ENCODE measurements around the gene CRB2.

The CRB2 gene

DNA sequence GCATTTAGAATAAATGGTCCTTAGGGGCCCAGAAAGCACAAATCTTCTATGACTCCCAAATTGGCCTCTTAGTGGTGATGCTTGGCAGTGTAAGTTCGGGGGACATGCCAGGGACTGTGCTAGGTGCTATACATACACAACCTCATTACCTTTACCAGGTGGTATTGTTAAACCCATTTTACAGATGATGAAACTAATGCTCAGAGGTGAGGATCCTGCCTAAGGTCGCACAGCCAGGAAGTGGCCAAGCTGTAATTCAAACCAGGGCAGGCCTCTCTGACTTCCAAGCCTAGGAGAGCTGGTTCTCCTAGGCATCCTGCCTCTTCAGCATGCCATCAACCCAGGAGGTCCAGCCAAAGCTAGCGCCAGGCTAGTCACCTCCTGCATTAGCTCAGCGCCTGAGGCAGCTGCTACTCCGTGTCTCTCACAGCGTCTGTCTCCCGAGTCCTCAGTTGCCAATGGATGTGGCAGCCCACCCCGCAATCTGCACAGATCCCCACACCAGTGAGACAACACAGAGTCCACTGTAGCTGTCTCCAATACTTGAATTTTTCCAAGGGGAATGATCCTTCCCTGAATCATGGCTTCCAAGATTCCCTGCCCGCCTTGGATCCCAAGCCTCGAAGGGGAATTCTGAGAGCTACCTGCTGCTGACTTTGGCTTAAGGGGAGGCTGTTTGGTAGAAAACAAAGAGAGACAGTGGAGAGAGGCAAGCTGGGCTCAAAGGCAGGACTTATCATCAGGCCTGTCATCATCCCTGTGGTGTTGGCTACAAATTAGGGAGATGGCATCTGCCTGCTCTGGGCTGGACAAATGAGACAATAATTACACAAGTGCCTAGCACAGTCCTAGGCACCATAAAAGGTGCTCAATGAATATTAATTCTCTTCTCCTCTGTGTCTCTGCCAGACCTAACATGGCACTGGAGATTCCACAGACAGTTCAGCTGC, 52.6 kb downstream of the CRB2 start:
- peak; percentile 25 for DNase-seq

DNA sequence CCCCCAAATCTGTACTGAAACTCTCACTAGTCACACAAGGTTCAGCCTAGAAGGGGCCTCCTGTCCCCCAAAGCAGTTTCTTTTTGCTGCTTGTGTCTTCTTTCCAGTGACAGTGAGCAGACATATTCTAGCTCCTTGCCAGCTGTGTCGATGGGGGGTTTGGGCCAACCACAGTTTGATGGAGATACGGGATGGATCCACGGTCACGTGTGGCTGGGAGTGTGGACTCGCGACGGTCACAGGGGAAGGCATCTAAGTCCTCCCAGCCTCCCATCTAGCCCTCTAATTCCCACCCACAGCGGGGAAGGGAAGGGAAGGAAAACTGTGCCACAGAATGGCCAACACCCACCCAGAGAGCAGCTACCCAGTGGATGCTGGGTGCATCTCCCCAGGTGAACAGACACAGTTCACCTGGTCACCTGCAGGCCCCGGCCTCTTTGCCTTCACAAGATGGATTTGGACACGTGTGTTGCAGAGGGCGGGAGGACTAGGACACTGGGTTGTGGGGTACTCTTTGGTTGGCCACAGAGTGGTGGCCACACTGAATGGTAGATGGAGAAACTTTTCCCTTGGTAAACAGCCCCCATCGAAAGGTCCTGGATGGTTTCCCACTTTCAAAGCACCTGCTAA, 54.4 kb downstream of the CRB2 start:
- DNase-seq: no peak

DNA sequence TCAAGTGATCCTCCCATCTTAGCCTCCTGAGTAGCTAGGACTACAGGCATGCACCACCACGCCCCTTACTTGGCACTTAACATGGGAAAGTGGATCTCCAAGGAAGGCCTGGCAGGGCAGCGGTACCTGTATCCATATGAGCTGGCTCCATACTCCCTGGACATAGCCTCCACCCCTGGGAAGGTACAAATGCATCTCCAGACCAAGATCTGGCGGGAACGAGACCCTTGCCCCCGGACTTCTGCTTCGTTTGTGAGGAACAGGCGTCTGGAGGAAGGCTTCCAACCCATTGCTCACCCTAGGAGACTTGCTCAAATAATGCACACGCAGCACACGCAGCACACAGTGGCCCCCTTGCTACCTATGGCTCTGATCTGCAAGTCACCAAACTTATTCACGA, 55.2 kb downstream of the CRB2 start:
- DNase-seq: no peak

DNA sequence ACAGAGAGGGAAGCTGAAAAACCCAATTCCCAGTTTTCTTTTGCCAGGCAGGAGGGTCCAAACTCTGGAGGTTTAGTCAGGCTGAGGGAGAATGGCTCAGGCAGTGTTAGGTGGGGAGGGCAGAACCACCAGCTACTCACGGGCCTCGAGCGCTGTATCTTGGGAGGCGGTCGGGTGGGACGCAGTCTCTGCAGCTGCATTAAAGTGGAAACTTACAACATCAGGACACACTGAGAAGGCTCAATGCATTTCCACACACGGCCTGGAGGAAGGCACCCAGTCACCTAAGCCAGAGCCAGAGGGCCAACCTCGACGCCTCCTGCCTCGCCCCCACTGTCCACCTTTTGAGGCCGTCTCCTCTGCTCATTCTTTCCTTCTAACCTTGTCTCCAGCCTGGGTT, 55.6 kb downstream of the CRB2 start:
- no peak for DNase-seq

DNA sequence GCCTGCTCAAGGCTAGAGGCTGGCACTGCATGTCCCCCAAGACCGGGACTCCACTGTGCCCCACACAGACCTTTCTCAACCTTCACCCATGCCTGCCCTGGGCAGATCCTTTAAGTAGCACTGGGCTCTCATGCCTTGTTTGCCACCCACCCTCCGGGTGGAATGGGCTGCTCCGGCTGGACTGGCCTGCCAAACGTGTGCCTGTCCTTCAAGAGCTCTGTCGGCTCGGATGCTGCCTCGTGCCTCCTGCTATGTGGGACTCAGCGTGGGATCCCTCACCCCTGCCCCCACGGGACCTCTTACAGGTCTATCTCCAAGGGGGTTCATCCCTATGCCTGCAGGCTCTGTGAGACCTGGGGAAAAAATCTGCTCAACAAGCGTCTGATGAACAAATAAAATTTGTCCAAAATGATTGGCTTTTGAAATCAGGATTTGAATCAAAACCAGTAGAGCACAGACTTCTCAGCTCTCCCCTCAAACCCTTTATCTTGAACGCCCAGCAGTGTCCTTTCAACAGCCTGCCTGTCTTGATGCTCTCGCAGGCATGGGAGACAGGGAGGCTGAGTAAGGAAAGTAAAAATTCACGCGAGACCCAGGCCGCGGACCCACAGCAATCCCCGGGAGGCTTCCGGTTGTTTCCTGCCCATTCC, 56.3 kb downstream of the CRB2 start:
- no peak for DNase-seq

DNA sequence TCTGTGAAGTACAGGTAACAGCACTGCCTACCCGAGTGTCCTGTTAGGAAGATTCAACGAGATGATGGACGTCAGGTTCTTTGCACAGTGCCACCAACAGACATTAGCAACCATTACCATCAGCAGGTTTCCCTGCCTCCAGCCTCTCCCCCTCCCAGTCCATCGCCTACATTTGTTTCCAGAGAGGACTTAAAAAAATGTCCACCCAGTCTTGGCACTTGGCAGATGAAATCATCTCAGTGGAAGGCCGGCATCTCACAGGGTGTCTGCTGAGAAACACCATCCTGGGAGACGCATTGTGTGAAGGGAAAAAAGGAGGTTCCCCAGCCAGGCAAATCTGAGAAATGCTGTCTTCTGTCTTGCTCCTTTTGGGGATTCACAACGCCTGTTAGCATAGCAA, 58.2 kb downstream of the CRB2 start:
- no peak for DNase-seq

DNA sequence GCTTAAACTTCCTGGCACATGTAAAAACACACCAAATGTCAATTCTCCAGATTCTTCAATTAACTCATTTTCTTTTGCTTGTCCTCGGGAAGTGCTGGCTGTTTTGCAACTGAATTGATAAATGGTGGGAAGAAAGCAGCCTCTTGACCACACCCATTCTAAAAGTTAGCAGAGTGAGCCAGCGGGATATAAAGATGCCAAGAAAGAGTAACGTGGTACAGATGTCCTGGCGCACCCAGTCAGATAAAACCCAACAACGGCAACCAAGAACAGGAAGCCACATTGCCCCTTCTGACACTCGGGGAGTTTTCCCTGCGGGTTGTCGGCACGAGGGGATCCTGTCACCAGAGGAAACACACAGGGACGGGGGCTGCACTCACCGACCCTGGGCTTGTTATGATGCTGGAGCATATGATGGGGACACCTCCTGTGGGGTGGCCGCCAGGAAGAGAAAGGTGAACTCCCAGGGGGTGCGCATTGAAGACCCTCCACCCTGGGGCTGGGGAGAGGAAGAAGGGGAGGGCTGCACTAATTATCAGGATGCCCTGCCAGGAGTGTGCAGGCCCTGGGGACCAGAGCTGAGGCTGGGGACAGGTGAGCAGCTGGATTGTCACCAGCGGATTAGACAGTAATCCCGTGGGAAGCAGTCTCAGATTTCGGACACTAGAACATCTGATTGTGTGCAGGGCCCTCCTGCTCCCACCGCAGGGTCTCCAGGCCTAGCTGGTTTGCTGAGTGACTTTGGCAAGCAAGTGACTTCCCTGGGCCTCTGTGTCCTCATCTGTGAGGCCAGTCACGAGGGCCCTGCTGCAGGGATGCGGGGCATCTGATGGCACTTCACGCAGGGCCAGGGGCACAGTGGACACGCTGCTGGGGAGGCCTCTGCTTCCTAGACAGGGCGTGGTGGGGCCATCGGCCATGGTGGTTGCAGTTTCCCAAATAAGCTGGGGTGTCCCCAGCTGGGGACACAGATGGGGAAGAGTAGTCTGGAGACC, 59.2 kb downstream of the CRB2 start:
- no peak for DNase-seq

DNA sequence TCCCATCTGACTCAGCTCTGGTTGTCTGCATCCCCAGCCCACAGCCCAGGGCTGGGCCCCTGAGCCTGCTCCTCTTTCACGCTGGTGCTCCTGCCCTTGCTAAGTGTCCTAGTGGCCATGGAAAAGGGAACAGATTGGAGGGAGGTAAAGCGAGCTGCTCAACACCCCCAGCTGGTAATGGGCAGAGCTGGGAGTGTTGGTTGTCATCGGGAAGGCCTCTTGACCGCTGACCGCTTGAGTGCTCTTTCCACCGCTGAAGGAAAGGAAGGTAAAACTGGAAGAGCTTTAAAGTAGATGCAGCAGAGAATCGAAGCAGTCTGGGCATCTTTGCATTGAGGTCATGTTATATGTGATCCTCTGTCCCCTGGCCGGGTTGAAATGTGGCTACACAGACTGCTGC, 60.2 kb downstream of the CRB2 start:
- no peak for DNase-seq

DNA sequence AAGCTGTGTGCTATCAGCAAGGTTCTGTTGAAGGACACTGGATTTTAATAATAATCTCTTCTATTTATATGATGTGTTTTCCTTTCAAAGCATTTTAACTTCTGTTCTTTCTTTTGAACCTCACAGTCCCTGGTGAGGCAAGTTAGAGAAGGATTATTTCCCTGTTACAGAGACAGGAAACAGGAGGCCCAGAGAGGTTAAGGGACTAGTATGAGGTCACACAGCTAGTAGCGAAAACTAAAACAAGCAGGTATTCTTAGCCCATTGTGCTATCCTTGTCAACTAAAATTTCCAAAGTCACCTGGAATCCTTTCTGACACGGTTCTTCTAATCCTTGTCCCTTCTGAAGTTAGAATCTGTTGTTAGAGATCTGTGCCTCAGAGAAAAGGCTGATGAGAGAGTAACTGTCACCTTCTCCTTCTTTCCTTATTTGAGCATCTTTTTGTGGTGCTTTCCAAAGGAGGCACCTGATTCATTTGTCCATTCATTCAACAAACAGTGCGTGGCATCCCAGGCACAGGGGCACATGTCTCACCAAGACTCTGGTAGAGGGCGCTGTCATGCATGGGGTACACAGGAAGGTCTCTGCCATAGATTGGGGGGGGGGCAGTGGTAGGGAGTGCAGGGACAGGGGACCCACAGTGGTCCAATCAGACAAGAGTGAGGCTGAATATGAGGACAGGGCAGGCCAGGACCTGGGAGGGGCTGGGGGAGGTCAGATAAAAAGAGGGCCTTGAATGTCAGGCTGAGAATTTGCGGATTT, 61.5 kb downstream of the CRB2 start:
- DNase-seq: no peak

DNA sequence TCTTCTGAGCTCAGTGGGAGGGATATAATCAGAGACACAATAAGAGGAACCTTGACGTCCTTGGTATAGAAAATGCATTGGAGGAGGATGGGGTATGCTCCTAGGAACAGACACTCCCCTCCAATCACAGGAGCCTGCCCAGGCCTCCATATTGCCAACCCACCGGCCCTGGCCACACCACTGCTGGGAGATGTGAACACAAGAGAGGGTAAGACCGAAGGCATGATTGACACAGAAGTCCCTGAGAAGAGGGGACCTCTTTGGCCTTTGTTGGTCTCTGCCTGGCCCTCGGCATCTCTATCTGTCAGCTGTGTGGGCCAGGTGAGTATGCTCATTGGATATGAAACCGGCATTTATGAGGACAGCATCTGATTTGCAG, 62.0 kb downstream of the CRB2 start:
- no peak for DNase-seq

DNA sequence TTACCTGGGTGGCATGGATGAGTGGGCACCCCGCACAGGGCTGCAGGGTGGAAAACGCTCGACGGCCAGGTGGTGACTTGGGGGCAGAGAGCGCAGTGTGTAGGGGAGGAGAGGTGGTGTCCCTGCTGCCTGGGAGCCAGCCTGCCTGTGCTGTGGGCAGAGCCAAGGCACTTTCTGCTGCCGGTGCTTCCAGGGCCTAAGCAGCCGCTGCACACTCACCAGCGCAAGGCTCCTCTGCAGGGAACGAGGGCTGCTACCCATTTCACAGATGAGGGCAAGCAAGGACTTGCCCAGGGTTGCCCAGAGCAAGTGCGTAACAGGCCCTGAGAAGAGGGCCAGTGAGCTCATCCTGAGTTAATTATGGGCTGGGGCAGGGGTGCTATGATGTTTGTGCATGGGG, 62.5 kb downstream of the CRB2 start:
- DNase-seq: no peak

DNA sequence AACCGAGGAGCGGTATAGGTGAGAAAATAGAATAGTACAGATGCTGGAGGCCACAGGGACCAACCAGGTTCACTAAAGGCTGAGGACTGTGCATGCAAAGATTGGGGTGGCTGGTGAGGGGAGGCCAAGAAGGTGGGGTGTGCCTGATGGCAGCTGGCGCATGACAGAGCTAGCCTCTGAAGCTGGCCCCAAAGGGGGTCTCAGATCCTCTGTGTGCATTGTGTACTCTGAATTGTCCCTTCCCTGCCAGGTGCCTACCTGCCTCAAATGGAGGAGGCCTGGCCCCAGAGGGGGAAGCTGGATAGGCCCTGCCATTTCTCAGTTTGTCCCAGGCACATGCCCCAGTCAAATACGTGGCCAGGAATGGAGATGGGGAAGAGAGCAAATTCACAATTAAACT, 63.1 kb downstream of the CRB2 start:
- no peak for DNase-seq

DNA sequence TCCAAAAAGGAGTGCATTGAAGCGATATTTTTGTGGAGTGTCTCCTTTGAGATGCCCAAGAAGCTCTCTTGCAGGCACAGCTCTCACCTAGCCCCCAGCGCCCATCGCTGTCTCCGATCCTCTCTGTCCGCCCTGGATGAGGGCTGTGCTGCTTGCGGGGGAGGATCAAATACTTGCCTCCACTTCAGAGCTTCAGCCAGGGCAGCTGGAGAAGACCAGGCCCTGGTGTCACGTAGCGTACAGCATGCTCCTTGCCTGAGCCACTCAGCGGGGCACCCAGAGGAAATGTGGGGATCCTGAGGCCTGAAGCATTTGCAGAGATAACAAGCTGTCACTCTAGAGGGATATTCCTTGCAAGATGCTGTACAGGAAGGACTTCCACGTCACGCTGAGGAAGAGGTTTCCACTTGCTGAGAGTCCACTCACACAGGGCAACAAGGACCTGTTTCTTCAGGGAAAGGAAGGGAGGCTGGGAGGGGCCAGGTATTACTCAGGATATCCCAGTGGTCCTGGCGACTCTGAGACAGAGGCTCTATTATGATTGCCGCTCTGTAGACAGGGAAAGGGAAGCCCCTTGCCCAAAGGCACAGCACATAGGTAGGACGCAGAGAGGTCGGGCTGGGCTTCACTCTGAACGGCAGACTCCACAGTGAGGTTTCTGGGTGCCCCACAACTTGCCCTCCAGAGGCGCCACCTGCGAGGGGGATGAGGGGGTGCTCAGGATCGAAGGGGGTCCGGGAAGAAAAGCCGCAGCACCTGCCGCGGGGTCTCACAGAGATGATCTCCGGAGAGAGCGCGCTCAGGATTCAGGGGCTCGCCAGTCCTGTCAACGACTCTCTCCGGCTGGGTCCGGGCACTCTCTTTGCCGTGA, 64.0 kb downstream of the CRB2 start:
- no peak for DNase-seq

DNA sequence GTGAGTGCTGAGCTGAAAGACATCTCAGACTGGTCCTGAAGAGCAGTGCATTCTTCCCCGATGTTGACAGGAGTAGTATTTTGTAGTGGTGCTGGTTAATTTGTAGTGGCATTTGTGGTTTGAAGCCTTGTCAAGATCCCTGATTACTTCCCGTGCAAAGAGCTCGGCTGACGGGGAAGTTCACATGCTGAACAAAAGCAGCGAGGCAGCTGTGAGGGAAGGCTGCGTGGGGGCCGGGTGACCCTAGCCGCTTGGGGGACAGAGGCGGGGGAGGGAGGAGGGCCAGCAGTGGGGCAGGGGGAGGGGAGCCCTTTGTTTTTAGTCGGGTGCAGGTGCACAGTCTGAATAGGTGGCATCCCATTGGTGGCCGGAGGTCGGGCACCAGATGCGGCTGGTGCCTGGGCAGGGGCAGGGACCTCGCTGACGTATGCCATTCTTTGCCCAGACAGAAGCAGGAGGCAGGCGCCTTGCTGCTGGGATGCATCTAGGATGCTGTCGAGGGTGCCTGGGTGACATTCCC, 64.7 kb downstream of the CRB2 start:
- no peak for DNase-seq

DNA sequence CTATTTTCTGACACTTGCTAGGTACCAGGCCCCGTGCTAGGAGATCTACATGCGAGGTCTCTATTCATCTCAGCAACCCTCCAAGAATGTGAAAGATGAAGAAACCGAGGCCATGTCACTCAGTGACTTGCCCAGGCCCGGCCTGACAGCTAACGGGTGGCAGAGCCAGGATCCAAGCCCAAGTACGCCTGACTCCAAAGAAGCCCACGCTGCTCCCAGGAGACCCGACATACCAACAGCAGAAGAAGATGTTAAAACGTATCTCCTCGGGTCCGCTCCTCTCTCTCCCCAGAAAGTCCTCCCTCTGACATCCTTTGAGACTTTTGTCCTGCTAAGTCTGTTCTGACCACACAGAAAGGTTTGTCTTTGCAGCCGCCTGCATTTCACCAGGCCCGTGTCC, 65.2 kb downstream of the CRB2 start:
- no peak for DNase-seq

DNA sequence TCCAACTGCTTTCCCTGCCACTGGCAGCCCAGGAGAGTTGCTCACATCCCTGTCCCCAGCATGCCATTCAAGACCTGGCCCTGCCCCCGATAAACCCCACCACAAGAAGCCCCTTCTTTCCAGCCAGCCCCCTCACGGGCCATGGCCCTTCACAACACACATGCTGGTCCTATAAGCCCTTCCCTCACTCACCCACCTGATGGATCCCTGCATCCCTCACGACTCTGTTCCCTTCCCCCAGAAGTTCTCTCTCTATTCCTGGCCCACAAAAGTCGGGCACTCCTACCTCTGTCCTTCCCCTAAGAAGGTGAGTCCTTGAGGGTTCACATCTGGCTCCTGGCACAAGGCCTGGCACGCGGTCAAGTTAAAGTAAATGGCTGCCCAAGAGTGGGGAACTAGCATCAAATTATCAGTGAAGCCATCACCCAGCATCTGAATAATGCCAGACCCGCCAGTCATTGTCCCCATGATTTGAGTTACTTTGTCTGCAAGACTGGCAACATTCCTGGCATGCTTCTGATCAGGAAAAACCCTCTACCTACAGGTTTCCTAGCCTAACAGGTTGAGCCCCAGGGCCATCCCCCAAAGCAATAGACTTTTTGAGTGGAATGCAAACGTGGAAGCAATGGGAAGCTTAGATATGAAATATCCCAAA, 65.9 kb downstream of the CRB2 start:
- DNase-seq: no peak

DNA sequence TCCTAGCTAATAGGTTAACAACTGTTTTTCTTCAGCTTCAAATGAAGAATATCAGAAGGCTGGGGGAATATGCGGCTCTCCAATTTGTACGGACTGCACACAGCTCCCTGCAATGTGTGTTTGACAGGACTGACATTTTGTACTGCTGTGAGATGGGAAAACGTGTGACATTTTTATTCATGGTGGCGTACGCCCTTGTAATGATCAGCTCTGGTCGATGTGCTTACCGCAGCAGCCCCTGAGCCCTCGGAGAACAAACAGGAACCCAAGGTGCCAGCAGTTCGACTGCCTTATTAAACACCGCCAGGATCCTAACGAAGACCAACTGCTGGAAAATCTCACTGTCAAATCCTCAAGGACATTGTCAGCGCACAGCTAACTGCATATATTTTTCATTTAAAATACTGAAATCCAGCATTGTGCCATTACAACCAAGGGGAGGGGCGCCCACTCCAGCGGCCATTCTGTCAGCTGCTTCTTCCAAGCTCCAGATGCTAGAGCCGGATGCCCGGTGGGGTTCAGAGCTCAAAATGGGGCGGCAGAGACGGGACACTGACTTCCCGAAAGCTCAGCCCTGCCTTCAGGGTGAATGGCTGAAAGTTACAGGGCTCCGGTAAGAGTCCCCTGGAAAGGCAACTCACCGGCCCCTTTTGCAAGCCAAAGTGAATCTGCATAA, 66.8 kb downstream of the CRB2 start:
- no peak for DNase-seq

DNA sequence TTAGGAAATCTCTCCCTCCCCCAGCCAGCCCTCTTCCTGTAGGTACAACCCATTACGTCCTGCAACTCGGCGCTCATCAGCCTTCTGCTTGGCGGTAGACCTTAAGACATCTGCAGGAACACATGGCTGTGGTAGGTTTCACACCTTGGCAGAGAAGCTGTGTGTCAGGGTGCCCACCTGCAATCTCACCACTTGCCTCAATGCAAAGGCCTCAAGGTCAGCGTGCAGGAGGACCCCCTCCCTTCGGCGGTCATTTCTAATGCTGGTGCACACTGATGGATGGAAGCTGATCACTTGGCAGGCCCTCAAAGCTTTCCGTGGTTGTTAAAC, 67.3 kb downstream of the CRB2 start:
- no peak for DNase-seq

DNA sequence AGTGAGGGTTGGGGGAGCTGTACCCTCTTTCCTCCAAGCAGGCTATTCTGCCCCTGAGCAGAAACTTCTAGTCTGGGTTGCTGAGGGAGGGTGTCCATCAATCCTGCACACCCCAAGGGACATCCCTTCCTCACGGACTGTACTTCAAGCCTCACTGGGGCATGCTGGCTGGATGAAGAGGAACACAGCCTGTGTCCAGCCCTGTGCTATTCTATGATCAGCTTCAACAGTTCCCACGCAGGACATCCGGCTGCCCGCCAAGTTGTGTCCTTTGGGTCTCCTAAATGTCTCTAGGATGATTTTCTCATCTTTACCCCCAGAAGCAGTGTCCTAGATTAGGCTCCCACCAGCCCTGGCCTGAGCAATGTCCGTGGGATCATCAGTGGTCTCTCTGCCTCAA, 68.1 kb downstream of the CRB2 start:
- no peak for DNase-seq
